Neural cell (in vitro differentiated cells): Measurements from ENCODE around the gene BOD1L2. TPM values are rescaled to one million over a fixed set of nuclear protein-coding genes. Genes with fewer than 3 reads are reported as not detected.

Experiments used
- H2AFZ ChIP-seq: fragments of 200-600, 300-800 bp; sonication (generic), shearing (Covaris generic); 2 replicates; pipeline ENCODE4 v1.6.0; 2014; ENCODE audit warnings: low read depth, mild to moderate bottlenecking, antibody characterized with exemption, low read length, moderate library complexity
- H3F3A ChIP-seq: fragments of 200-600 bp; shearing (Covaris generic); 2 replicates; pipeline ENCODE4 v1.6.1; 2016; ENCODE audit warnings: mild to moderate bottlenecking, moderate library complexity, mixed read lengths, antibody characterized with exemption, low read length; ENCODE audit not compliant: insufficient read depth, poor library complexity, severe bottlenecking
- H3K27ac ChIP-seq: fragments of 200-600, 300-800 bp; sonication (generic), shearing (Covaris generic); 2 replicates; pipeline ENCODE4 v1.5.1; 2014; ENCODE audit warnings: mild to moderate bottlenecking, low read length, moderate library complexity
- H3K27me3 ChIP-seq: fragments of 300-800, 200-600 bp; sonication (generic), shearing (Covaris generic); 2 replicates; pipeline ENCODE4 v1.6.0; 2014; ENCODE audit warnings: mild to moderate bottlenecking, low read depth, low read length, moderate library complexity; ENCODE audit not compliant: insufficient read depth
- H3K36me3 ChIP-seq: fragments of 300-800, 200-600 bp; sonication (generic), shearing (Covaris generic); 2 replicates; pipeline ENCODE4 v1.5.1; 2014; ENCODE audit warnings: mild to moderate bottlenecking, antibody characterized with exemption, low read length, moderate library complexity; ENCODE audit not compliant: insufficient read depth
- H3K4me2 ChIP-seq: fragments of 300-800, 200-600 bp; sonication (generic), shearing (Covaris generic); 2 replicates; pipeline ENCODE4 v1.6.0; 2014; ENCODE audit warnings: mild to moderate bottlenecking, low read length
- H3K4me3 ChIP-seq: fragments of 300-800, 200-600 bp; sonication (generic), shearing (Covaris generic); 2 replicates; pipeline ENCODE4 v1.5.1; 2014; ENCODE audit warnings: mild to moderate bottlenecking, low read length, moderate library complexity
- H3K79me2 ChIP-seq: fragments of 200-600 bp; shearing (Covaris generic); replicated peaks from 2 replicates; pipeline ENCODE4 v1.6.0; 2014; ENCODE audit warnings: mild to moderate bottlenecking, low read length, moderate library complexity; ENCODE audit not compliant: insufficient read depth
- H3K9ac ChIP-seq: fragments of 300-800, 200-600 bp; sonication (generic), shearing (Covaris generic); 2 replicates; pipeline ENCODE4 v1.6.1; 2016; ENCODE audit warnings: mild to moderate bottlenecking, low read length, mixed read lengths
- H3K9me2 ChIP-seq: fragments of 200-600 bp; shearing (Covaris generic); 2 replicates; pipeline ENCODE4 v1.6.1; 2016; ENCODE audit warnings: mild to moderate bottlenecking, low read length, mixed read lengths; ENCODE audit not compliant: insufficient read depth
- H3K9me3 ChIP-seq: fragments of 200-600, 300-800 bp; sonication (generic), shearing (Covaris generic); 2 replicates; pipeline ENCODE4 v1.6.1; 2016; ENCODE audit warnings: mild to moderate bottlenecking, mixed run types, low read length, moderate library complexity, mixed read lengths
- H4K20me1 ChIP-seq: fragments of 200-600 bp; shearing (Covaris generic); 2 replicates; pipeline ENCODE4 v1.6.1; 2016; ENCODE audit warnings: mild to moderate bottlenecking, mixed run types; ENCODE audit not compliant: insufficient read depth
- EP300 ChIP-seq: fragments of 450-650 bp; conservative IDR thresholded peaks from 2 replicates; pipeline ENCODE4 v1.6.1; 2014; ENCODE audit warnings: antibody characterized with exemption, mild to moderate bottlenecking, moderate library complexity; ENCODE audit not compliant: poor library complexity, severe bottlenecking
- EZH2 ChIP-seq: fragments of 200-600, 300-800 bp; shearing (Covaris generic), sonication (generic); IDR thresholded peaks from 2 replicates; pipeline ENCODE4 v1.6.1; 2014; ENCODE audit warnings: antibody characterized with exemption, low read length, borderline replicate concordance, mild to moderate bottlenecking; ENCODE audit not compliant: insufficient read depth, poor library complexity, severe bottlenecking
- MXI1 ChIP-seq: fragments of 450-650 bp; conservative IDR thresholded peaks from 2 replicates; pipeline ENCODE4 v1.6.1; 2014; ENCODE audit warnings: antibody characterized with exemption, mild to moderate bottlenecking; ENCODE audit not compliant: poor library complexity, severe bottlenecking
- POLR2AphosphoS5 ChIP-seq: IDR thresholded peaks from 2 replicates; pipeline ENCODE4 v1.6.1; 2012
- RAD21 ChIP-seq: fragments of 450-650 bp; conservative IDR thresholded peaks from 2 replicates; pipeline ENCODE4 v1.6.1; 2014; ENCODE audit warnings: antibody characterized with exemption, mild to moderate bottlenecking, moderate library complexity
- SMC3 ChIP-seq: fragments of 450-650 bp; conservative IDR thresholded peaks from 2 replicates; pipeline ENCODE4 v1.6.1; 2014; ENCODE audit warnings: antibody characterized with exemption, mild to moderate bottlenecking, moderate library complexity; ENCODE audit not compliant: poor library complexity
- TAF1 ChIP-seq: IDR thresholded peaks from 2 replicates; pipeline ENCODE4 v1.6.1; 2012; ENCODE audit warnings: low read depth
- polyA plus RNA-seq: library from polyadenylated mRNA; depleted of rRNA; stranded (reverse); fragments of >200 nt; gene quantifications from 2 replicates; pipeline ENCODE4 v1.2.3, GENCODE V29; 2014
- TF ChIP-seq, protein P1 (sequence below): fragments of 450-650 bp; IDR thresholded peaks from 2 replicates; pipeline ENCODE4 v1.5.1; 2014; ENCODE audit warnings: antibody characterized with exemption, mild to moderate bottlenecking, moderate library complexity; ENCODE audit not compliant: poor library complexity, severe bottlenecking
- TF ChIP-seq, protein P2 (sequence below): IDR thresholded peaks from 2 replicates; pipeline ENCODE4 v1.6.1; 2012; ENCODE audit warnings: borderline replicate concordance

BOD1L2 gene
- polyA plus RNA-seq, 1 donor from 2014 or later = not detected

DNA sequence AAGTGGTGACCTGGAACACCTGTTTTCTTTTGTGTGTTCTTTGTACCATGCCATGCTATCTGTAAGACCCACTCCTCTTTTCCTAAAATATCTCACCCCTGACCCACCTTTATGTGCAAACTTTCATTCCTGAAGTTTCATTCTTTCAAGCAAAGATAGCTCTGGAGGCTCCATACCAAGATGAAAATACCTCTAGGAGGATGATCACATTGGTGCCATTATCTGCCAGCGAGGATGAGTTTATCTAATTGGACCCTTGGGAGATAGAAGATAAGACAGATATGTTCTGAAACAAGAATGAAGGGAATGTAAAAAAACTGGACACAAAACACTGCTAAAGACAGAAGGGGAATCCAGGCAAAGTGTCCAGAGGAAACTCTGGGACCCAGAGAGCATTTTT, 24.1 kb downstream of the BOD1L2 start:
- Histone ChIP-seq H3K79me2 (no peaks in the 10 kb centered on the region), H3K27me3 (no peaks in the 10 kb centered on the region)

DNA sequence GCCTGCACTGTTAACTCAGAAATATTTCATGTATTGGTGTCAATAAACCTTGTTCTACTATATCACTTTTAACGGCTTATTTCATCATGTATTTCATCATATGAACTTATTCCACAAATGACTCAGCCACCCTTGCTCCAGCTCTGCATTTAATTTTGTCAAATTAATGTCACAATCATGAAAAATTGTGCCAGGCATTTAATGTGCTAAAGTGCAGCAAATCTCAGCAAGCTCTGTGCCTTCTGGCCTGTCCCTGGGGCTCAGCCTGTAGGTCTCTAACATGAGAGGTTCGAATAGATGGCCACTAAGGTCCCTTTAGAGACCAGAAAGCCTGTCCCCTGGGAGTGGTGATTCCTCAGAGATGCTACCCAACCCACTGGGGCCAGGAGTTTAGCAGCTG, 28.6 kb downstream of the BOD1L2 start:
- Histone ChIP-seq H2AFZ (no peak overlapping the region), H3K27ac (no peak overlapping the region), H3K9me2 (no peaks in the 10 kb centered on the region), H3K9me3 (no peaks in the 10 kb centered on the region), H3K4me3 (no peak overlapping the region), H3K79me2 (no peaks in the 10 kb centered on the region), H3K36me3 (no peaks in the 10 kb centered on the region), H4K20me1 (no peaks in the 10 kb centered on the region), H3K4me2 (no peak overlapping the region), H3F3A (no peaks in the 10 kb centered on the region), H3K27me3 (no peaks in the 10 kb centered on the region), H3K9ac (no peak overlapping the region)
- TF ChIP-seq EP300 (no peak), TAF1 (no peak), SMC3 (no peak), EZH2 (no peak), MXI1 (no peak), POLR2AphosphoS5 (no peak), RAD21 (no peak)
- TF ChIP-seq, protein P1, sequence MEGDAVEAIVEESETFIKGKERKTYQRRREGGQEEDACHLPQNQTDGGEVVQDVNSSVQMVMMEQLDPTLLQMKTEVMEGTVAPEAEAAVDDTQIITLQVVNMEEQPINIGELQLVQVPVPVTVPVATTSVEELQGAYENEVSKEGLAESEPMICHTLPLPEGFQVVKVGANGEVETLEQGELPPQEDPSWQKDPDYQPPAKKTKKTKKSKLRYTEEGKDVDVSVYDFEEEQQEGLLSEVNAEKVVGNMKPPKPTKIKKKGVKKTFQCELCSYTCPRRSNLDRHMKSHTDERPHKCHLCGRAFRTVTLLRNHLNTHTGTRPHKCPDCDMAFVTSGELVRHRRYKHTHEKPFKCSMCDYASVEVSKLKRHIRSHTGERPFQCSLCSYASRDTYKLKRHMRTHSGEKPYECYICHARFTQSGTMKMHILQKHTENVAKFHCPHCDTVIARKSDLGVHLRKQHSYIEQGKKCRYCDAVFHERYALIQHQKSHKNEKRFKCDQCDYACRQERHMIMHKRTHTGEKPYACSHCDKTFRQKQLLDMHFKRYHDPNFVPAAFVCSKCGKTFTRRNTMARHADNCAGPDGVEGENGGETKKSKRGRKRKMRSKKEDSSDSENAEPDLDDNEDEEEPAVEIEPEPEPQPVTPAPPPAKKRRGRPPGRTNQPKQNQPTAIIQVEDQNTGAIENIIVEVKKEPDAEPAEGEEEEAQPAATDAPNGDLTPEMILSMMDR = no peak
- TF ChIP-seq, protein P2, sequence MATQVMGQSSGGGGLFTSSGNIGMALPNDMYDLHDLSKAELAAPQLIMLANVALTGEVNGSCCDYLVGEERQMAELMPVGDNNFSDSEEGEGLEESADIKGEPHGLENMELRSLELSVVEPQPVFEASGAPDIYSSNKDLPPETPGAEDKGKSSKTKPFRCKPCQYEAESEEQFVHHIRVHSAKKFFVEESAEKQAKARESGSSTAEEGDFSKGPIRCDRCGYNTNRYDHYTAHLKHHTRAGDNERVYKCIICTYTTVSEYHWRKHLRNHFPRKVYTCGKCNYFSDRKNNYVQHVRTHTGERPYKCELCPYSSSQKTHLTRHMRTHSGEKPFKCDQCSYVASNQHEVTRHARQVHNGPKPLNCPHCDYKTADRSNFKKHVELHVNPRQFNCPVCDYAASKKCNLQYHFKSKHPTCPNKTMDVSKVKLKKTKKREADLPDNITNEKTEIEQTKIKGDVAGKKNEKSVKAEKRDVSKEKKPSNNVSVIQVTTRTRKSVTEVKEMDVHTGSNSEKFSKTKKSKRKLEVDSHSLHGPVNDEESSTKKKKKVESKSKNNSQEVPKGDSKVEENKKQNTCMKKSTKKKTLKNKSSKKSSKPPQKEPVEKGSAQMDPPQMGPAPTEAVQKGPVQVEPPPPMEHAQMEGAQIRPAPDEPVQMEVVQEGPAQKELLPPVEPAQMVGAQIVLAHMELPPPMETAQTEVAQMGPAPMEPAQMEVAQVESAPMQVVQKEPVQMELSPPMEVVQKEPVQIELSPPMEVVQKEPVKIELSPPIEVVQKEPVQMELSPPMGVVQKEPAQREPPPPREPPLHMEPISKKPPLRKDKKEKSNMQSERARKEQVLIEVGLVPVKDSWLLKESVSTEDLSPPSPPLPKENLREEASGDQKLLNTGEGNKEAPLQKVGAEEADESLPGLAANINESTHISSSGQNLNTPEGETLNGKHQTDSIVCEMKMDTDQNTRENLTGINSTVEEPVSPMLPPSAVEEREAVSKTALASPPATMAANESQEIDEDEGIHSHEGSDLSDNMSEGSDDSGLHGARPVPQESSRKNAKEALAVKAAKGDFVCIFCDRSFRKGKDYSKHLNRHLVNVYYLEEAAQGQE = no peak

More for the DNA sequence above, 24.1 kb downstream of the BOD1L2 start:
- H3K4me3 ChIP-seq = no peak overlapping the region
- H3K27ac ChIP-seq = no peak overlapping the region
- no peak overlapping the region for H3K9ac ChIP-seq
- H3K4me2 ChIP-seq = no peak overlapping the region
- H3K9me3 ChIP-seq = no peaks in the 10 kb centered on the region
- TF ChIP-seq EP300 (no peak), MXI1 (no peak), EZH2 (no peak), SMC3 (no peak), RAD21 (no peak), POLR2AphosphoS5 (no peak), TAF1 (no peak)
- TF ChIP-seq, protein P2 = no peak
- TF ChIP-seq, protein P1 = no peak
- no peaks in the 10 kb centered on the region for H4K20me1 ChIP-seq
- H3F3A ChIP-seq = no peaks in the 10 kb centered on the region
- no peaks in the 10 kb centered on the region for H3K36me3 ChIP-seq
- H2AFZ ChIP-seq = no peak overlapping the region
- no peaks in the 10 kb centered on the region for H3K9me2 ChIP-seq
